Mesothelial cell of epicardium (in vitro differentiated cells): ENCODE results near the gene NELFB. TPM values are rescaled to one million over a fixed set of nuclear protein-coding genes. Genes with fewer than 3 reads are reported as not detected.

Experiments
- DNase-seq, 2 experiments: peaks; one replicate each; pipeline ENCODE4 v3.0.0; 2021; ENCODE audit warnings: low spot score in 2 of 2; ENCODE audit not compliant: unreplicated experiment in 2 of 2
- H3K27ac Mint-ChIP-seq: 2 replicates; pipeline ENCODE4 v1.8.0; 2021; ENCODE audit warnings: mixed read lengths
- H3K27me3 Mint-ChIP-seq: 2 replicates; pipeline ENCODE4 v1.8.0; 2021; ENCODE audit warnings: low read depth, mixed read lengths
- H3K36me3 Mint-ChIP-seq: 2 replicates; pipeline ENCODE4 v1.8.0; 2021; ENCODE audit warnings: mixed read lengths
- H3K4me1 Mint-ChIP-seq: 2 replicates; pipeline ENCODE4 v1.8.0; 2021; ENCODE audit warnings: mixed read lengths
- H3K4me3 Mint-ChIP-seq: 2 replicates; pipeline ENCODE4 v1.8.0; 2021; ENCODE audit warnings: mild to moderate bottlenecking, moderate library complexity, mixed read lengths
- H3K9me3 Mint-ChIP-seq: 2 replicates; pipeline ENCODE4 v1.8.0; 2021; ENCODE audit warnings: mixed read lengths
- CTCF ChIP-seq: fragments of 200-600 bp; sonication (generic); IDR thresholded peaks from one replicate; pipeline ENCODE4 v1.5.0; 2021; ENCODE audit warnings: antibody characterized with exemption; ENCODE audit not compliant: unreplicated experiment
- total RNA-seq: library from RNA; stranded (reverse); gene quantifications from 3 replicates; pipeline ENCODE4 v1.2.1, GENCODE V29; 2021

NELFB gene
- total RNA-seq, 1 donor from 2014 or later, result 53.3 TPM

- H3K27ac Mint-ChIP-seq, result no peak overlapping the region
- H3K4me3 Mint-ChIP-seq, result peak overlapping the region; percentile 49
- peaks cover 23% of the 10 kb centered on the region for H3K4me1 Mint-ChIP-seq
- H3K9me3 Mint-ChIP-seq, result no peaks in the 10 kb centered on the region
- peak; percentile 72 for TF ChIP-seq CTCF
- H3K27me3 Mint-ChIP-seq, result peaks cover 22% of the 10 kb centered on the region
- DNase-seq, result no peak
- H3K36me3 Mint-ChIP-seq, result no peaks in the 10 kb centered on the region
These were observed 47.5 kb downstream of the NELFB start for GRCh38 chr9:137302449-137303150.

- Mint-ChIP-seq H3K27ac (peak overlapping the region; percentile 61), H3K9me3 (no peaks in the 10 kb centered on the region), H3K36me3 (no peaks in the 10 kb centered on the region), H3K27me3 (peaks cover 17% of the 10 kb centered on the region), H3K4me1 (peaks cover 23% of the 10 kb centered on the region), H3K4me3 (peak overlapping the region; percentile 49)
- TF ChIP-seq CTCF, result no peak
- DNase-seq, result no peak
These were observed 48.2 kb downstream of the NELFB start for GRCh38 chr9:137303151-137303892.

GRCh38 chr9:137303893-137304382 lies 48.8 kb downstream of the NELFB start:
- Mint-ChIP-seq H3K27me3 (peaks cover 11% of the 10 kb centered on the region), H3K27ac (no peak overlapping the region), H3K9me3 (no peaks in the 10 kb centered on the region), H3K4me1 (peaks cover 22% of the 10 kb centered on the region), H3K36me3 (no peaks in the 10 kb centered on the region), H3K4me3 (no peak overlapping the region)
- no peak for DNase-seq
- TF ChIP-seq CTCF, result no peak

GRCh38 chr9:137304383-137305059 lies 49.4 kb downstream of the NELFB start:
- peaks cover 17% of the 10 kb centered on the region for H3K4me1 Mint-ChIP-seq
- H3K36me3 Mint-ChIP-seq, result no peaks in the 10 kb centered on the region
- peak in 1 of 2 experiments; percentile 38 for DNase-seq
- H3K27me3 Mint-ChIP-seq, result peaks cover 6% of the 10 kb centered on the region
- no peaks in the 10 kb centered on the region for H3K9me3 Mint-ChIP-seq
- no peak overlapping the region for H3K27ac Mint-ChIP-seq
- no peak for TF ChIP-seq CTCF
- no peak overlapping the region for H3K4me3 Mint-ChIP-seq

GRCh38 chr9:137305060-137305797 lies 50.1 kb downstream of the NELFB start:
- Mint-ChIP-seq H3K9me3 (no peaks in the 10 kb centered on the region), H3K4me1 (peaks cover 13% of the 10 kb centered on the region), H3K36me3 (no peaks in the 10 kb centered on the region), H3K4me3 (no peak overlapping the region), H3K27me3 (peaks cover 2% of the 10 kb centered on the region), H3K27ac (no peak overlapping the region)
- peak in 1 of 2 experiments; percentile 38 for DNase-seq
- no peak for TF ChIP-seq CTCF
